Stomach (tissue), 4 donors: Measurements from ENCODE around the gene IMP4.

Experiments used
- CTCF ChIP-seq, 7 experiments: fragments of 450-650 bp in 4 of 7; fragments of 200-600 bp in 3 of 7; sonication (generic) in 3 of 7; IDR thresholded peaks; one replicate each; pipeline ENCODE4 v1.5.1; 2016 to 2019; ENCODE audit warnings: antibody characterized with exemption in 7 of 7, control low read depth in 2 of 7, mild to moderate bottlenecking in 1 of 7
- EP300 ChIP-seq: sonication (generic); formaldehyde crosslinking; IDR thresholded peaks from one replicate; pipeline ENCODE4 v1.6.1; 2017; ENCODE audit warnings: antibody characterized with exemption
- POLR2A ChIP-seq, 4 donors: fragments of 450-650 bp; IDR thresholded peaks; one replicate each; pipeline ENCODE4 v1.6.1; 2016; ENCODE audit warnings: antibody characterized with exemption in 4 of 4, control low read depth in 2 of 4, mild to moderate bottlenecking in 1 of 4, moderate library complexity in 1 of 4
- POLR2AphosphoS5 ChIP-seq, 3 donors: sonication (generic); formaldehyde crosslinking; IDR thresholded peaks; one replicate each; pipeline ENCODE4 v1.6.1; 2016; ENCODE audit warnings: antibody characterized with exemption in 3 of 3

GRCh38 chr2:130381619-130382018, 38.9 kb downstream of the IMP4 start:
- TF ChIP-seq EP300: no peak
- no peak for TF ChIP-seq CTCF (IDR thresholded peaks at IDR 0.05)
- no peak for TF ChIP-seq POLR2A (IDR thresholded peaks at IDR 0.05)
- TF ChIP-seq POLR2AphosphoS5 (IDR thresholded peaks at IDR 0.05): no peak
